AG04450 (cell line): ENCODE data around the gene LCE3C. TPM values are rescaled to one million over a fixed set of nuclear protein-coding genes. Genes with fewer than 3 reads are reported as not detected.

Experiments
- CTCF ChIA-PET: fragments of 300-600, 350-600 bp; formaldehyde crosslinking; extraction: SDS; loops from one replicate; lab custom pipeline; 2022; ENCODE audit warnings: antibody characterized with exemption, inconsistent platforms; lab: Charles Lee
- POLR2A ChIA-PET: fragments of 350-600 bp; formaldehyde crosslinking; extraction: SDS; loops from one replicate; lab custom pipeline; 2021; ENCODE audit warnings: antibody characterized with exemption, inconsistent platforms; lab: Yijun Ruan, JAX
- DNase-seq: peaks from one replicate; pipeline ENCODE4 v3.0.0-alpha.2; 2011; ENCODE audit warnings: low read depth, low spot score
- H3K27ac ChIP-seq: one replicate; pipeline ENCODE4 v1.5.1; 2012; ENCODE audit warnings: low read depth, low read length, control low read depth
- H3K27me3 ChIP-seq: one replicate; pipeline ENCODE4 v1.6.0; 2012; ENCODE audit warnings: low read length; ENCODE audit not compliant: control insufficient read depth, insufficient read depth
- H3K4me3 ChIP-seq: 2 replicates; pipeline ENCODE4 v1.5.1; 2011; ENCODE audit warnings: mild to moderate bottlenecking, low read depth, low read length, control low read depth
- H3K9me3 ChIP-seq: 2 replicates; pipeline ENCODE4 v1.5.1; 2012; ENCODE audit warnings: low read length; ENCODE audit not compliant: control insufficient read depth, insufficient read depth
- CTCF ChIP-seq: IDR thresholded peaks from 2 replicates; pipeline ENCODE4 v1.5.1; 2011; ENCODE audit warnings: low read depth, low read length, control low read depth, inconsistent platforms
- polyA plus RNA-seq: library from polyadenylated mRNA; depleted of rRNA; stranded (reverse); fragments of >200 nt; gene quantifications from 2 replicates; pipeline ENCODE4 v1.2.3, GENCODE V29; 2011

The LCE3C gene
- polyA plus RNA-seq, 1 experiment, result not detected

GRCh38 chr1:152621993-152622392, 22.0 kb downstream of the LCE3C start:
- CTCF ChIA-PET, result no interaction called here
- POLR2A ChIA-PET, result no interaction called here
- no peak for TF ChIP-seq CTCF
- H3K4me3 ChIP-seq, result no peak overlapping the region
- H3K27ac ChIP-seq, result no peak overlapping the region
- H3K27me3 ChIP-seq, result no peaks in the 10 kb centered on the region
- H3K9me3 ChIP-seq, result peaks cover 34% of the 10 kb centered on the region
- no peak for DNase-seq

GRCh38 chr1:152622803-152623202, 22.8 kb downstream of the LCE3C start, which contains the start of gene LCE3A:
TSS of gene LCE3A (minus strand) at chr1:152623103. CDS start at chr1:152623103, 0 bp downstream.
- no peak for DNase-seq
- CTCF ChIA-PET, result no interaction called here
- H3K9me3 ChIP-seq, result peaks cover 34% of the 10 kb centered on the region
- no peak within 1 kb of the TSS for H3K4me3 ChIP-seq
- H3K27ac ChIP-seq, result no peak within 1 kb of the TSS
- no peaks in the 10 kb centered on the region for H3K27me3 ChIP-seq
- POLR2A ChIA-PET, result no interaction called here
- no peak for TF ChIP-seq CTCF

- Histone ChIP-seq H3K9me3 (peaks cover 34% of the 10 kb centered on the region), H3K27ac (no peak overlapping the region), H3K27me3 (no peaks in the 10 kb centered on the region), H3K4me3 (no peak overlapping the region)
- DNase-seq, result no peak
- ChIA-PET POLR2A (no interaction called here), CTCF (no interaction called here)
- TF ChIP-seq CTCF, result no peak
These were observed 23.3 kb downstream of the LCE3C start for GRCh38 chr1:152623203-152623844.

DNA sequence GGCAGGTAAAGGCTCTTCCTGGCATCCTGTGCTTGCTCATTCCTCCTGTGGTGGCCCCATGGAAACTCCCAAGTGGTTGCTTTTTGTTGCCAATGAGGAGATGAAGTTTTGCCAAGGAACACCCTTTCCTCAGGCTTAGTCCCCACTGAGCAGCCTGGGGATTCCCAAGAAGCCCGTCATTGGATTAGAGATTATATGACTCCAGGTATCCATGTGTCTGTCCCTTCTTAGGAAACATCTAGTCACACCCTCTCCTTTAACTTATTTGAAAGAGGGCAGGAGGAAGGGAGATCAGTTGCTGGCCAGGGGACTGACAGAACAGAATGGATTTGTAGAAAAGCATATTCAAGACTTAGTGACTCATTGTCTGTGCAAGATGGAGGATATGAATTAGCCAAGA, 26.7 kb downstream of the LCE3C start:
- Histone ChIP-seq H3K27me3 (no peaks in the 10 kb centered on the region), H3K4me3 (no peak overlapping the region), H3K9me3 (peaks cover 41% of the 10 kb centered on the region), H3K27ac (no peak overlapping the region)
- no peak for TF ChIP-seq CTCF
- ChIA-PET POLR2A (no interaction called here), CTCF (no interaction called here)
- no peak for DNase-seq

DNA sequence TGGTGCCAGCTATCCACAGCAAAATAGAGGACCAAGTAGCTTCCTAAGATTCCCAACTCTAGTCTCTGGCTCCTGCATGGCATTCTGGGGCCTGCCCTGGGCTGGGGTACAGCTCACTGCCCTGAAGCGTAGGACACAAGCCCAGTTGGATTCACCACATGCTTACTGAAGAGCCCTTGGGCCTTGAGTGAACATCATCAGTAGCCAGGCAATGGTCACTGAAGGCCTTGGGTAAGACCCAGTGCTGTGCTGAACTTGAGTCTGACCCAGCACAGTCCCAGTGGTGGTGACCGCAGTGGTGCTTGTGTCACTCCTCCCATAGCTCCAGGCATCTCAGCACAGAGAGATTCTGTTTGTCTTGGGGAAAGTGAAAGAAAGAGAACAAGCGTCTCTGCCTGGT, 30.6 kb downstream of the LCE3C start:
- TF ChIP-seq CTCF, result no peak
- CTCF ChIA-PET, result no interaction called here
- DNase-seq, result no peak
- Histone ChIP-seq H3K4me3 (no peak overlapping the region), H3K27me3 (no peaks in the 10 kb centered on the region), H3K27ac (no peak overlapping the region), H3K9me3 (peaks cover 21% of the 10 kb centered on the region; the same call in 1 of the 2 replicates)
- POLR2A ChIA-PET, result no interaction called here
